Glutamatergic neuron (in vitro differentiated cells): ENCODE data around the gene CHAT. TPM values are rescaled to one million over a fixed set of nuclear protein-coding genes. Genes with fewer than 3 reads are reported as not detected.

Experiments used
- DNase-seq: peaks from one replicate; pipeline ENCODE4 v3.0.0; 2022
- H3K27ac Mint-ChIP-seq: one replicate; pipeline ENCODE4 v1.8.0; 2020; ENCODE audit warnings: mild to moderate bottlenecking, mixed read lengths, inconsistent platforms; ENCODE audit not compliant: unreplicated experiment
- H3K27me3 Mint-ChIP-seq: one replicate; pipeline ENCODE4 v1.8.0; 2020; ENCODE audit warnings: mild to moderate bottlenecking, moderate library complexity, mixed read lengths, inconsistent platforms; ENCODE audit not compliant: unreplicated experiment
- H3K36me3 Mint-ChIP-seq: one replicate; pipeline ENCODE4 v1.8.0; 2020; ENCODE audit warnings: mild to moderate bottlenecking, mixed read lengths, inconsistent platforms; ENCODE audit not compliant: unreplicated experiment
- H3K4me1 Mint-ChIP-seq: one replicate; pipeline ENCODE4 v1.8.0; 2020; ENCODE audit warnings: mild to moderate bottlenecking, low read depth, mixed read lengths, inconsistent platforms; ENCODE audit not compliant: unreplicated experiment
- H3K4me3 Mint-ChIP-seq: one replicate; pipeline ENCODE4 v1.8.0; 2020; ENCODE audit warnings: mild to moderate bottlenecking, mixed read lengths, inconsistent platforms; ENCODE audit not compliant: unreplicated experiment
- H3K9me3 Mint-ChIP-seq: one replicate; pipeline ENCODE4 v1.8.0; 2020; ENCODE audit warnings: mild to moderate bottlenecking, moderate library complexity, mixed read lengths, inconsistent platforms; ENCODE audit not compliant: unreplicated experiment
- CTCF ChIP-seq: fragments of 200-600 bp; sonication (generic); IDR thresholded peaks from one replicate; pipeline ENCODE4 v1.5.0; 2021; ENCODE audit not compliant: partially characterized antibody, unreplicated experiment
- total RNA-seq: library from RNA; stranded (reverse); fragmentation: NEBNext Ultra II Directional; extraction: Animal tissue kit (Norgen Biotek cat#: 25700); gene quantifications from one replicate; pipeline ENCODE4 v1.2.1, GENCODE V29; 2021; ENCODE audit not compliant: unreplicated experiment

The CHAT gene
- total RNA-seq, 1 donor from 2014 or later: 15.4 TPM

- Mint-ChIP-seq H3K36me3 (no peaks in the 10 kb centered on the region), H3K27ac (no peak overlapping the region), H3K9me3 (peaks cover 6% of the 10 kb centered on the region), H3K4me1 (peaks cover 3% of the 10 kb centered on the region), H3K27me3 (peaks cover 16% of the 10 kb centered on the region), H3K4me3 (no peak overlapping the region)
- DNase-seq: no peak
- TF ChIP-seq CTCF: no peak
Measured at GRCh38 chr10:49605939-49606509, 7.8 kb upstream of the CHAT start.

- Mint-ChIP-seq H3K27ac (no peak overlapping the region), H3K4me3 (peak overlapping the region; percentile 42), H3K27me3 (peaks cover 24% of the 10 kb centered on the region), H3K36me3 (no peaks in the 10 kb centered on the region), H3K9me3 (peaks cover 9% of the 10 kb centered on the region), H3K4me1 (peaks cover 5% of the 10 kb centered on the region)
- DNase-seq: no peak
- no peak for TF ChIP-seq CTCF
Measured at GRCh38 chr10:49606981-49607535, 6.8 kb upstream of the CHAT start.

DNA sequence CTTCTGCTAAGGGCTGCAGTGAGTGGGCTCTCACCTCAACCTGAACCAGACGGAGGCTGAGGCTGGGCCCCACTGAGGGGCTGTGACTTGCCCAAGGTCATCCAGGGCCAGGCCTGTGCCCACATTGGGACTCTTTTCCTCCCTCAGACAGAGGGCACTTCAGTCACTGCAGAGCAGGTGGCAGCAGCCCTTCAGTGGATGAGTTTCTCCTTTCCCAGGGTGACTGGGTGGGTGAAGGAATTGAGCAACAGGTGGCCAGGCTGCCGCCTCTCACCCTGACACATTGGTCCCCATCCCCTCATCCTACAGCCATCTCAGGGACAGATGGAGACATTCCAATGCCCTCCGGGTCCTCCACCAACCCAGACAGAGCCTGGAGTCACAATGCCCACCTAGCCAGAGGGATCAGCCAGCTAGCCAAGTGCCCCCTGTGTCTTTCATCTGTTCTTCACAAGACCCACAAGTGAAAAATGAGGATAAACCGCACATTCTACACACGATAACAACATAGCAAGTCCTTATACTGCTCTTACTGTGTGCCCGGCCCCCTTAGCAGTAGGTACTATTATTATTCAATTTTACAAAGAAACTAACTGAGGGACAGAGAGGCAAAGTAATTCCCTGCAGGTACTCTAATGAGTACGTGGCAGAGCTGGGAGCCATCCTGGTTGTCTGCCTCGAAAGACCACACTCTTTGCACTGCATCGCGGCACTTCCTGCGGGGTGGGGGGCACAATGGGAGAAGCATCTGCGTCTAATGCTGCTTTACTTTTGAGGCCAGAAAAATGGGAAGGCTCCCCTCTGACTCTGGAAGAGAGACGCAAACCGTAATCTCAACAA, 5.5 kb upstream of the CHAT start:
- DNase-seq: no peak
- peaks cover 16% of the 10 kb centered on the region for H3K4me1 Mint-ChIP-seq
- H3K9me3 Mint-ChIP-seq: peaks cover 18% of the 10 kb centered on the region
- H3K27ac Mint-ChIP-seq: no peak overlapping the region
- peak overlapping the region; percentile 80 for H3K4me3 Mint-ChIP-seq
- no peaks in the 10 kb centered on the region for H3K36me3 Mint-ChIP-seq
- H3K27me3 Mint-ChIP-seq: peaks cover 34% of the 10 kb centered on the region
- TF ChIP-seq CTCF: no peak

DNA sequence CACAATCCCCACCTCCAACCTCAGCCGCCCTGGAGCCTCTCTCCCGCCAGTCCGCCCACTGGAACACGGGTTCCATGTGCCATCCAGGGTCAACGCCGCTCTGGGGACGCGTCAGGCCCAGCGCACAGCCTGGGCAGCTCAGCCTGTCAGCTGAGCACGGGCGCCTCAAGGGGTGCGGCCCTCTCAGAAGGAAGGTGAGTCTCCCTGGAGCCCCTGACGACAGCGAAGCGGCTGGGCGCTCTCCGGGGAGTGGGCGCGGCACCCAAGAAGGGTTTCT, 4.9 kb upstream of the CHAT start:
- DNase-seq: peak; percentile 63

More for the DNA sequence above, 4.9 kb upstream of the CHAT start:
- H3K27me3 Mint-ChIP-seq: peaks cover 38% of the 10 kb centered on the region
- TF ChIP-seq CTCF: no peak
- H3K27ac Mint-ChIP-seq: no peak overlapping the region
- H3K4me1 Mint-ChIP-seq: peaks cover 19% of the 10 kb centered on the region
- H3K36me3 Mint-ChIP-seq: no peaks in the 10 kb centered on the region
- H3K4me3 Mint-ChIP-seq: peak overlapping the region; percentile 80
- H3K9me3 Mint-ChIP-seq: peaks cover 20% of the 10 kb centered on the region
